GM12878 (cell line): ENCODE data around the gene NKG7. TPM values are rescaled to one million over a fixed set of nuclear protein-coding genes. Genes with fewer than 3 reads are reported as not detected.

Experiments
- ATAC-seq: fragments of 200-7000 bp; cut with Tn5 transposase; 3 replicates; pipeline ENCODE4 v1.9.1; 2020; ENCODE audit warnings: mild to moderate bottlenecking, moderate library complexity
- BruUV-seq: library from RNA; stranded (reverse); fragments of 400-500 nt; replicated peaks from 2 replicates; lab custom pipeline; 2021; lab: Mats Ljungman, UMichigan
- CTCF ChIA-PET: fragments of 300-600 bp; sonication (Branson Sonifier 250); formaldehyde crosslinking; extraction: SDS; loops from one replicate; lab custom pipeline; 2021; ENCODE audit warnings: inconsistent platforms; lab: Yijun Ruan, JAX
- POLR2A ChIA-PET: fragments of 350-600 bp; formaldehyde crosslinking; extraction: SDS; loops from one replicate; lab custom pipeline; 2021; ENCODE audit warnings: inconsistent platforms; lab: Charles Lee
- RAD21 ChIA-PET: fragments of 300-600 bp; sonication (Branson Sonifier 250); formaldehyde crosslinking; loops from one replicate; lab custom pipeline; 2023; ENCODE audit warnings: antibody characterized with exemption; ENCODE audit not compliant: unreplicated experiment; lab: Charles Lee
- SMC1A ChIA-PET: fragments of 300-600 bp; sonication (Branson Sonifier 250); formaldehyde crosslinking; loops from one replicate; lab custom pipeline; 2023; ENCODE audit not compliant: unreplicated experiment, uncharacterized antibody; lab: Charles Lee
- DNase-seq: peaks from one replicate; pipeline ENCODE4 v3.0.0-alpha.2; 2011; ENCODE audit warnings: low read depth, low spot score
- FAIRE-seq: peaks from 3 replicates; lab custom pipeline; 2011; peaks lifted over from hg19 to GRCh38; lab: Jason Lieb, UNC
- H2AFZ ChIP-seq: 2 replicates; pipeline ENCODE4 v1.6.0; 2011; ENCODE audit warnings: low read depth, low read length, control low read depth; ENCODE audit not compliant: control insufficient read depth
- H3K27ac ChIP-seq: 2 replicates; pipeline ENCODE4 v1.5.1; 2011; ENCODE audit warnings: control low read depth; ENCODE audit not compliant: control insufficient read depth, insufficient read depth
- H3K27me3 ChIP-seq, 2 experiments: replicated peaks in 1 of 2; 2 replicates each; pipeline versions ENCODE4 v1.6.0 to v1.6.1; 2011; ENCODE audit warnings: low read length in 1 of 2; ENCODE audit not compliant: control insufficient read depth in 2 of 2, insufficient read depth in 2 of 2
- H3K36me3 ChIP-seq, 2 experiments: 2 replicates each; pipeline ENCODE4 v1.5.1; 2011; ENCODE audit warnings: low read length in 1 of 2; ENCODE audit not compliant: control insufficient read depth in 2 of 2, insufficient read depth in 2 of 2
- H3K4me1 ChIP-seq: 2 replicates; pipeline ENCODE4 v1.6.1; 2011; ENCODE audit warnings: mild to moderate bottlenecking, low read length, moderate library complexity, mixed read lengths; ENCODE audit not compliant: control insufficient read depth, insufficient read depth
- H3K4me2 ChIP-seq: 2 replicates; pipeline ENCODE4 v1.6.0; 2011; ENCODE audit warnings: control low read depth; ENCODE audit not compliant: control insufficient read depth, insufficient read depth
- H3K4me3 ChIP-seq: fragments of 200-600 bp; sonication (generic); 2 replicates; pipeline ENCODE4 v1.5.1; 2016
- H3K79me2 ChIP-seq: 2 replicates; pipeline ENCODE4 v1.6.0; 2011; ENCODE audit warnings: low read length; ENCODE audit not compliant: control insufficient read depth, insufficient read depth
- H3K9ac ChIP-seq: 2 replicates; pipeline ENCODE4 v1.8.0; 2011; ENCODE audit warnings: low read length, control low read depth, mixed read lengths; ENCODE audit not compliant: control insufficient read depth, insufficient read depth
- H3K9me3 ChIP-seq: replicated peaks from 3 replicates; pipeline ENCODE4 v1.5.1; 2011; ENCODE audit warnings: mild to moderate bottlenecking, low read length; ENCODE audit not compliant: control insufficient read depth, insufficient read depth
- H4K20me1 ChIP-seq: 2 replicates; pipeline ENCODE4 v1.6.0; 2011; ENCODE audit not compliant: control insufficient read depth, insufficient read depth
- IKZF1 ChIP-seq: fragments of 450-650 bp; conservative IDR thresholded peaks from 2 replicates; pipeline ENCODE4 v1.6.1; 2017; ENCODE audit warnings: antibody characterized with exemption, mild to moderate bottlenecking
- MTA3 ChIP-seq: IDR thresholded peaks from 2 replicates; pipeline ENCODE4 v1.6.1; 2012; ENCODE audit warnings: low read length, inconsistent platforms, borderline replicate concordance
- SMAD5 ChIP-seq: IDR thresholded peaks from 2 replicates; pipeline ENCODE4 v1.6.1; 2016; ENCODE audit warnings: antibody characterized with exemption, low read depth
- SRF ChIP-seq, 2 experiments: IDR thresholded peaks; 2 replicates each; pipeline ENCODE4 v1.6.1; 2011; ENCODE audit warnings: low read depth in 2 of 2, low read length in 2 of 2, mild to moderate bottlenecking in 1 of 2, moderate library complexity in 1 of 2
- ZSCAN29 ChIP-seq: fragments of 450-650 bp; IDR thresholded peaks from 2 replicates; pipeline ENCODE4 v1.6.1; 2017; ENCODE audit warnings: mild to moderate bottlenecking, moderate library complexity
- WGBS: methylation state at CpG from one replicate; pipeline ENCODE4 v1.1.6; 2016; ENCODE audit warnings: low lambda C conversion rate; ENCODE audit not compliant: insufficient replicate concordance, insufficient coverage; ENCODE audit errors: missing lambda C conversion rate; 5-methylcytosine and 5-hydroxymethylcytosine counted together
- in situ Hi-C: fragments of 300-500 bp; cut with MboI; formaldehyde crosslinking; loops from 9 replicates; pipeline ENCODE4 v1.14.3; 2018; ENCODE audit warnings: mixed read lengths
- intact Hi-C: fragments of 100-400 bp; cut with micrococcal nuclease; formaldehyde crosslinking; loops from one replicate; pipeline ENCODE4 v1.14.2; 2022; ENCODE audit not compliant: unreplicated experiment
- polyA plus RNA-seq, 11 experiments: library from polyadenylated mRNA; depleted of rRNA in 4 of 11; unstranded in 6 of 11; stranded (reverse) in 5 of 11; fragments of >200 nt; fragmentation: Nextera tagmentation in 4 of 11; fragmentation: Illumina TruSeq in 1 of 11; extraction: Ambion mirVana in 4 of 11; extraction: Trizol in 1 of 11; gene quantifications; 1 replicate in 1 of 11; 2 replicates in 10 of 11; pipeline versions ENCODE4 v1.2.1 to v1.2.3, GENCODE V29; 2011 to 2016; ENCODE audit warnings: inconsistent platforms in 2 of 11, missing spikeins in 2 of 11, low read depth in 1 of 11
- total RNA-seq, 4 experiments: library from RNA; depleted of rRNA in 3 of 4; stranded (reverse); fragments of >200 nt in 3 of 4; fragmentation: Illumina TruSeq in 1 of 4; extraction: Trizol in 1 of 4; gene quantifications; 2 replicates each; pipeline versions ENCODE4 v1.2.1 to v1.2.3, GENCODE V29; 2013 to 2021
- TF ChIP-seq, protein P1 (sequence below): fragments of 450-650 bp; IDR thresholded peaks from 2 replicates; pipeline ENCODE4 v1.6.1; 2018; ENCODE audit warnings: borderline replicate concordance, mild to moderate bottlenecking; ENCODE audit not compliant: partially characterized antibody
- TF ChIP-seq, protein P2 (sequence below): fragments of 450-650 bp; formaldehyde crosslinking; IDR thresholded peaks from 2 replicates; pipeline ENCODE4 v1.4.0; 2020; ENCODE audit warnings: mild to moderate bottlenecking, moderate library complexity

Gene NKG7
- total and polyA plus RNA-seq, 10 of the 15 experiments (the other 5 are each of a cell fraction or from before 2014, with no cell fraction given) = 10.0 to 48.7 (median 22.3) TPM

DNA sequence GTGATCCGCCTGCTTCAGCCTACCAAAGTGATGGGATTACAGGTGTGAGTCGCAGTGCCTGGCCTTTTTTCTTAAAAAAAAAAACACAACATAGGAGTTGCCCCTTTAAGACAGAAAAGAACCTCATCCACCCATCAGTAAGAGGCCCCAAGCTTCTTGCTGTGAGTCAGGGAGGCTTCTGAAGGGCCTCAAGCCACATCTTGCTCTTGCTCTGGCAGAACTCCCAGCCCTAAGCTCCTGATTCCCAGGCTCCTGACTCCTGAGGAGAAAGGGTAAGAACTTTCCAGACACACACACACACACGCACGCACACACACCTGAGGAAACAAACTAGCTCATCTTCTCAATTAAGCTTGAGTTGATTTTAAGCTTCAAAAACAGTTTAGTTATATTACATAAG, 13.2 kb downstream of the NKG7 start:
- 97% methylated on average over 4 of the region's 4 CpGs for WGBS
- no peak for FAIRE-seq
- BruUV-seq = no TSS peak
- Histone ChIP-seq H3K27me3 (no peaks in the 10 kb centered on the region), H3K4me3 (no peak overlapping the region), H2AFZ (no peak overlapping the region), H3K9me3 (no peaks in the 10 kb centered on the region), H3K36me3 (no peaks in the 10 kb centered on the region), H3K79me2 (no peaks in the 10 kb centered on the region), H4K20me1 (no peaks in the 10 kb centered on the region), H3K4me2 (no peak overlapping the region), H3K27ac (no peak overlapping the region), H3K4me1 (no peaks in the 10 kb centered on the region)
- intact Hi-C loops (no loop called here), in situ Hi-C loops (loop anchor here (25.0 kb wide), 1 partner anchor 1022 kb away; the partner anchor contains the start of gene KCNC3)
- POLR2A ChIA-PET = interaction anchor here (1.0 kb wide), 1 partner anchor 9 kb away, joined by 3 read pairs; no protein-coding TSS in a partner anchor
- CTCF ChIA-PET = interaction anchor here (0.6 to 1.3 kb wide), 3 partner anchors 35 to 81 kb away, joined by 3 to 4 read pairs (median 3); no protein-coding TSS in a partner anchor
- RAD21 ChIA-PET = interaction anchor here (0.8 to 1.4 kb wide), 2 partner anchors 20 to 48 kb away, joined by 4 to 6 read pairs; no protein-coding TSS in a partner anchor
- DNase-seq = no peak
- SMC1A ChIA-PET = interaction anchor here (1.3 kb wide), 1 partner anchor 13 kb away, joined by 3 read pairs; the partner anchor contains the start of gene NKG7
- ATAC-seq = no peak
- TF ChIP-seq, protein P1, sequence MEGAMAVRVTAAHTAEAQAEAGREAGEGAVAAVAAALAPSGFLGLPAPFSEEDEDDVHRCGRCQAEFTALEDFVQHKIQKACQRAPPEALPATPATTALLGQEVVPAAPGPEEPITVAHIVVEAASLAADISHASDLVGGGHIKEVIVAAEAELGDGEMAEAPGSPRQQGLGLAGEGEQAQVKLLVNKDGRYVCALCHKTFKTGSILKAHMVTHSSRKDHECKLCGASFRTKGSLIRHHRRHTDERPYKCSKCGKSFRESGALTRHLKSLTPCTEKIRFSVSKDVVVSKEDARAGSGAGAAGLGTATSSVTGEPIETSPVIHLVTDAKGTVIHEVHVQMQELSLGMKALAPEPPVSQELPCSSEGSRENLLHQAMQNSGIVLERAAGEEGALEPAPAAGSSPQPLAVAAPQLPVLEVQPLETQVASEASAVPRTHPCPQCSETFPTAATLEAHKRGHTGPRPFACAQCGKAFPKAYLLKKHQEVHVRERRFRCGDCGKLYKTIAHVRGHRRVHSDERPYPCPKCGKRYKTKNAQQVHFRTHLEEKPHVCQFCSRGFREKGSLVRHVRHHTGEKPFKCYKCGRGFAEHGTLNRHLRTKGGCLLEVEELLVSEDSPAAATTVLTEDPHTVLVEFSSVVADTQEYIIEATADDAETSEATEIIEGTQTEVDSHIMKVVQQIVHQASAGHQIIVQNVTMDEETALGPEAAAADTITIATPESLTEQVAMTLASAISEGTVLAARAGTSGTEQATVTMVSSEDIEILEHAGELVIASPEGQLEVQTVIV = no peak
- TF ChIP-seq SMAD5 (no peak), IKZF1 (no peak), SRF (IDR thresholded peaks at IDR 0.05; ENCODE audit: low read depth in 2 of 2, low read length in 2 of 2) (no peak), MTA3 (no peak), ZSCAN29 (no peak)
- TF ChIP-seq, protein P2, sequence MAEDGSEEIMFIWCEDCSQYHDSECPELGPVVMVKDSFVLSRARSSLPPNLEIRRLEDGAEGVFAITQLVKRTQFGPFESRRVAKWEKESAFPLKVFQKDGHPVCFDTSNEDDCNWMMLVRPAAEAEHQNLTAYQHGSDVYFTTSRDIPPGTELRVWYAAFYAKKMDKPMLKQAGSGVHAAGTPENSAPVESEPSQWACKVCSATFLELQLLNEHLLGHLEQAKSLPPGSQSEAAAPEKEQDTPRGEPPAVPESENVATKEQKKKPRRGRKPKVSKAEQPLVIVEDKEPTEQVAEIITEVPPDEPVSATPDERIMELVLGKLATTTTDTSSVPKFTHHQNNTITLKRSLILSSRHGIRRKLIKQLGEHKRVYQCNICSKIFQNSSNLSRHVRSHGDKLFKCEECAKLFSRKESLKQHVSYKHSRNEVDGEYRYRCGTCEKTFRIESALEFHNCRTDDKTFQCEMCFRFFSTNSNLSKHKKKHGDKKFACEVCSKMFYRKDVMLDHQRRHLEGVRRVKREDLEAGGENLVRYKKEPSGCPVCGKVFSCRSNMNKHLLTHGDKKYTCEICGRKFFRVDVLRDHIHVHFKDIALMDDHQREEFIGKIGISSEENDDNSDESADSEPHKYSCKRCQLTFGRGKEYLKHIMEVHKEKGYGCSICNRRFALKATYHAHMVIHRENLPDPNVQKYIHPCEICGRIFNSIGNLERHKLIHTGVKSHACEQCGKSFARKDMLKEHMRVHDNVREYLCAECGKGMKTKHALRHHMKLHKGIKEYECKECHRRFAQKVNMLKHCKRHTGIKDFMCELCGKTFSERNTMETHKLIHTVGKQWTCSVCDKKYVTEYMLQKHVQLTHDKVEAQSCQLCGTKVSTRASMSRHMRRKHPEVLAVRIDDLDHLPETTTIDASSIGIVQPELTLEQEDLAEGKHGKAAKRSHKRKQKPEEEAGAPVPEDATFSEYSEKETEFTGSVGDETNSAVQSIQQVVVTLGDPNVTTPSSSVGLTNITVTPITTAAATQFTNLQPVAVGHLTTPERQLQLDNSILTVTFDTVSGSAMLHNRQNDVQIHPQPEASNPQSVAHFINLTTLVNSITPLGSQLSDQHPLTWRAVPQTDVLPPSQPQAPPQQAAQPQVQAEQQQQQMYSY (CRISPR knock-in tag) = no peak
- TF ChIP-seq, all 136 proteins: peak for 0
- no peak overlapping the region for H3K9ac ChIP-seq
